Measurements from ENCODE around the gene FADS6. TPM values are rescaled to one million over a fixed set of nuclear protein-coding genes. Genes with fewer than 3 reads are reported as not detected.
A peak's percentile ranks its signal among the peaks of the same experiment; 100 is the strongest.

The FADS6 gene
- 1 to 10 TPM in 2 of 3 donors, under 1 TPM in 1; 0.14 to 4.2 (median 1.1) TPM for total RNA-seq
- long read RNA-seq, donor 1, partial matches to known transcripts: 1 of 4 reads
- long read RNA-seq, donor 1, other reads (novel, unspliced or antisense): 0 of 4 reads
- long read RNA-seq, donor 2: 0 reads

- H3K4me1 ChIP-seq (ENCODE audit: low read depth): peaks cover 7% of the 10 kb centered on the region
- peak in 2 of 3 donors; percentile 33 to 51 for DNase-seq
- intact Hi-C loops (cut with DNase I, micrococcal nuclease): no loop called here
- no peaks in the 10 kb centered on the region for H3K9me3 ChIP-seq
- ATAC-seq: peak; percentile 70
- TF ChIP-seq, protein P1, sequence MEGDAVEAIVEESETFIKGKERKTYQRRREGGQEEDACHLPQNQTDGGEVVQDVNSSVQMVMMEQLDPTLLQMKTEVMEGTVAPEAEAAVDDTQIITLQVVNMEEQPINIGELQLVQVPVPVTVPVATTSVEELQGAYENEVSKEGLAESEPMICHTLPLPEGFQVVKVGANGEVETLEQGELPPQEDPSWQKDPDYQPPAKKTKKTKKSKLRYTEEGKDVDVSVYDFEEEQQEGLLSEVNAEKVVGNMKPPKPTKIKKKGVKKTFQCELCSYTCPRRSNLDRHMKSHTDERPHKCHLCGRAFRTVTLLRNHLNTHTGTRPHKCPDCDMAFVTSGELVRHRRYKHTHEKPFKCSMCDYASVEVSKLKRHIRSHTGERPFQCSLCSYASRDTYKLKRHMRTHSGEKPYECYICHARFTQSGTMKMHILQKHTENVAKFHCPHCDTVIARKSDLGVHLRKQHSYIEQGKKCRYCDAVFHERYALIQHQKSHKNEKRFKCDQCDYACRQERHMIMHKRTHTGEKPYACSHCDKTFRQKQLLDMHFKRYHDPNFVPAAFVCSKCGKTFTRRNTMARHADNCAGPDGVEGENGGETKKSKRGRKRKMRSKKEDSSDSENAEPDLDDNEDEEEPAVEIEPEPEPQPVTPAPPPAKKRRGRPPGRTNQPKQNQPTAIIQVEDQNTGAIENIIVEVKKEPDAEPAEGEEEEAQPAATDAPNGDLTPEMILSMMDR (IDR thresholded peaks at IDR 0.05): no peak
- H3K36me3 ChIP-seq (ENCODE audit: low read depth): no peaks in the 10 kb centered on the region
- H3K4me3 ChIP-seq: no peak within 1 kb of the TSS
Observed at GRCh38 chr17:74892974-74893911, at the start of gene FADS6. FADS6 (minus strand) TSS chr17:74893633; CDS start chr17:74893595, 38 bp downstream.

DNA sequence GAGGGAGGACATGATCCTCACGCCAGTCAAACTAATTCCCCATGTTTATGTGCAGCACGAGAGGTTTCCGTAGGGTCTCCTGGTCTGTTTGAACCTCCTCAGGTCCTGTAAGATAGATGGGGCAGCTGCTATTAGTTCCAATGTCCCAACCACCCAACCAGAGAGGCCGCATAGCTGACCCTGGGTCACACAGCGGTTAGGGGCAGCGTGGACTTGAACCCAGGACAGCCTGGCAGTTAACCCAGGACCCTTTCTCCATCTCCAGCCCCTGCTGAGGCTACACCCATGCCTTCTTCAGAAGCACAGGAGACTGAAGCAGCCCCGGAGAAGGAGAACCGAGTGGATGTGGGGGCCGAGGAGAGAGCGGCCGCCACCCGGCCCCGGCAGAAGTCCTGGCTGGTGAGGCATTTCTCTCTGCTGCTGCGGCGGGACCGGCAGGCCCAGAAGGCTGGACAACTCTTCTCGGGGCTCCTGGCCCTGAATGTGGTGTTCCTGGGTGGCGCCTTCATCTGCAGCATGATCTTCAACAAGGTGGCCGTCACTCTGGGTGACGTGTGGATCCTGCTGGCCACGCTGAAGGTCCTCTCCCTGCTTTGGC lies 47.8 kb upstream of the FADS6 start:
- intact Hi-C loops (cut with DNase I, micrococcal nuclease): no loop called here
- TF ChIP-seq, protein P1 (IDR thresholded peaks at IDR 0.05): no peak
- no peaks in the 10 kb centered on the region for H3K36me3 ChIP-seq (ENCODE audit: low read depth)
- DNase-seq (no peak), ATAC-seq (no peak)
- no peaks in the 10 kb centered on the region for H3K9me3 ChIP-seq
- no peak overlapping the region for H3K4me3 ChIP-seq
- peaks cover 2% of the 10 kb centered on the region for H3K4me1 ChIP-seq (ENCODE audit: low read depth)

- no peaks in the 10 kb centered on the region for H3K36me3 ChIP-seq (ENCODE audit: low read depth)
- intact Hi-C loops (cut with DNase I, micrococcal nuclease): no loop called here
- TF ChIP-seq, protein P1 (IDR thresholded peaks at IDR 0.05): no peak
- ATAC-seq (no peak), DNase-seq (no peak)
- no peaks in the 10 kb centered on the region for H3K9me3 ChIP-seq
- peaks cover 8% of the 10 kb centered on the region for H3K4me1 ChIP-seq (ENCODE audit: low read depth)
- no peak overlapping the region for H3K4me3 ChIP-seq
Observed at GRCh38 chr17:74939534-74939933, 46.1 kb upstream of the FADS6 start.

GRCh38 chr17:74938194-74938950 lies 44.9 kb upstream of the FADS6 start:
- Histone ChIP-seq H3K4me1 (ENCODE audit: low read depth) (peaks cover 8% of the 10 kb centered on the region), H3K4me3 (no peak overlapping the region), H3K9me3 (no peaks in the 10 kb centered on the region), H3K36me3 (ENCODE audit: low read depth) (no peaks in the 10 kb centered on the region)
- no peak for DNase-seq
- TF ChIP-seq, protein P1 (IDR thresholded peaks at IDR 0.05): no peak
- intact Hi-C loops (cut with DNase I, micrococcal nuclease): no loop called here
- ATAC-seq: peak; percentile 6

All from mucosa of descending colon (tissue), 3 donors.